Ascending aorta (tissue), 2 donors: ENCODE data around the gene BABAM2. TPM values are rescaled to one million over a fixed set of nuclear protein-coding genes. Genes with fewer than 3 reads are reported as not detected.
A peak's percentile ranks its signal among the peaks of the same experiment; 100 is the strongest.

ENCODE experiments used
- DNase-seq, 2 donors: peaks; one replicate each; pipeline ENCODE4 v3.0.0-alpha.2; 2019; ENCODE audit warnings: low spot score in 2 of 2
- H3K27ac ChIP-seq, 2 donors: fragments of 200-600 bp; sonication (generic); one replicate each; pipeline ENCODE4 v1.5.1; 2016 to 2017; ENCODE audit warnings: mild to moderate bottlenecking in 1 of 2
- H3K27me3 ChIP-seq: fragments of 200-600 bp; sonication (generic); one replicate; pipeline ENCODE4 v1.5.1; 2017
- H3K36me3 ChIP-seq, 2 donors: fragments of 200-600 bp; sonication (generic); one replicate each; pipeline ENCODE4 v1.5.1; 2016
- H3K4me1 ChIP-seq, 2 donors: fragments of 200-600 bp; sonication (generic); one replicate each; pipeline ENCODE4 v1.5.1; 2016 to 2017; ENCODE audit warnings: mild to moderate bottlenecking in 1 of 2
- H3K4me3 ChIP-seq, 2 donors: fragments of 200-600 bp; sonication (generic); one replicate each; pipeline ENCODE4 v1.5.1; 2016 to 2017; ENCODE audit warnings: mild to moderate bottlenecking in 1 of 2
- H3K9me3 ChIP-seq, 2 donors: fragments of 200-600 bp; sonication (generic); one replicate each; pipeline ENCODE4 v1.5.1; 2016
- intact Hi-C: fragments of 100-400 bp; cut with DNase I; formaldehyde crosslinking; loops from one replicate; pipeline ENCODE4 v1.15.1; 2023
- total RNA-seq: library from RNA; depleted of rRNA; stranded (reverse); fragments of >200 nt; gene quantifications from one replicate; pipeline ENCODE4 v1.1.0, GENCODE V29; 2016
- TF ChIP-seq, protein P1 (sequence below), 3 experiments: fragments of 200-600 bp in 2 of 3; fragments of 450-650 bp in 1 of 3; sonication (generic) in 2 of 3; IDR thresholded peaks; one replicate each; pipeline ENCODE4 v1.5.1; 2016 to 2019; ENCODE audit warnings: antibody characterized with exemption in 3 of 3, mild to moderate bottlenecking in 1 of 3, moderate library complexity in 1 of 3

Gene BABAM2
- total RNA-seq, 1 donor from 2014 or later: 19.6 TPM

DNA sequence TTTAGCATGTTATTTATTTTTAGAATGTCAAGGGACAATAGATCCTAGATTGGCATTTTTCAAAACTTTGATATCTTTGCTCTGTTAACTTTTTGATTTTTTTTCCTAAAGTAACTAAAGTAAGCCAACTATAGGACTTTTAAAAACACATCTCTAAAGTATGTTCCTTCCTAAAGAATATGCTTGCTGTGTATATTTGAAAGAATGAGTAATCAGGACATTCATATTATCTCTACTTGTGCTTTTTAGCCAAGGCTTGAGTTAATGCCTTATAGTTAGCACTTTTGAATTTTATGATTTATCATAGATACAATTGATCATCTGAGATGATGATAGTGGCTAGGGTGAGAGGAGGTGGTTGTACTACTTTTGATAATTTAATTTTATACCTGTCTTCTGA lies 93.6 kb downstream of the BABAM2 start:
- Histone ChIP-seq H3K27ac (no peak overlapping the region), H3K36me3 (no peaks in the 10 kb centered on the region), H3K4me3 (no peak overlapping the region), H3K27me3 (no peaks in the 10 kb centered on the region), H3K4me1 (peaks cover 0 to 3% of the 10 kb centered on the region in 2 donors), H3K9me3 (no peaks in the 10 kb centered on the region)
- DNase-seq: no peak
- TF ChIP-seq, protein P1, sequence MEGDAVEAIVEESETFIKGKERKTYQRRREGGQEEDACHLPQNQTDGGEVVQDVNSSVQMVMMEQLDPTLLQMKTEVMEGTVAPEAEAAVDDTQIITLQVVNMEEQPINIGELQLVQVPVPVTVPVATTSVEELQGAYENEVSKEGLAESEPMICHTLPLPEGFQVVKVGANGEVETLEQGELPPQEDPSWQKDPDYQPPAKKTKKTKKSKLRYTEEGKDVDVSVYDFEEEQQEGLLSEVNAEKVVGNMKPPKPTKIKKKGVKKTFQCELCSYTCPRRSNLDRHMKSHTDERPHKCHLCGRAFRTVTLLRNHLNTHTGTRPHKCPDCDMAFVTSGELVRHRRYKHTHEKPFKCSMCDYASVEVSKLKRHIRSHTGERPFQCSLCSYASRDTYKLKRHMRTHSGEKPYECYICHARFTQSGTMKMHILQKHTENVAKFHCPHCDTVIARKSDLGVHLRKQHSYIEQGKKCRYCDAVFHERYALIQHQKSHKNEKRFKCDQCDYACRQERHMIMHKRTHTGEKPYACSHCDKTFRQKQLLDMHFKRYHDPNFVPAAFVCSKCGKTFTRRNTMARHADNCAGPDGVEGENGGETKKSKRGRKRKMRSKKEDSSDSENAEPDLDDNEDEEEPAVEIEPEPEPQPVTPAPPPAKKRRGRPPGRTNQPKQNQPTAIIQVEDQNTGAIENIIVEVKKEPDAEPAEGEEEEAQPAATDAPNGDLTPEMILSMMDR (IDR thresholded peaks at IDR 0.05): no peak
- intact Hi-C loops: no loop called here

DNA sequence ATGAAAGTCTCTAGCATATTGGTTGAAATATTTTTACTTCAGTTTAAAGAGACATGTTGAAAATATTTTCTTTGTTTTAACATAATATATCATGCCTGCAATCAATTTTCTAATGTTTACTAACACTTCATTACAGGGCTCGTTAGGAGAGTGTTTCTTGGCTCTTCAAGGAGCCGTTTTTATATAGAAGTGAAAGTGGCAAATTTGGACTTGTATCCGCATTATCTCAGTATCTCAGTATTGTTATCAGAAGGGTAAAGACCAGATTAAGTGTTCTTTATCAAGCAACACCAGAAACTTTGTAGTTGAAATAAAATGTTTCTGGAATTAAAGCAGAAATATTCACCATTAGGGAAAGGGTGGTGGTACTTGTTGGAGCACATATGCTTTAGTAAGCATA lies 97.8 kb downstream of the BABAM2 start:
- no peaks in the 10 kb centered on the region for H3K4me1 ChIP-seq
- TF ChIP-seq, protein P1 (IDR thresholded peaks at IDR 0.05): no peak
- no peak for DNase-seq
- H3K4me3 ChIP-seq: no peak overlapping the region
- no peaks in the 10 kb centered on the region for H3K36me3 ChIP-seq
- intact Hi-C loops: no loop called here
- no peaks in the 10 kb centered on the region for H3K27me3 ChIP-seq
- H3K27ac ChIP-seq: no peak overlapping the region
- H3K9me3 ChIP-seq: peaks cover 0 to 6% of the 10 kb centered on the region in 2 donors

DNA sequence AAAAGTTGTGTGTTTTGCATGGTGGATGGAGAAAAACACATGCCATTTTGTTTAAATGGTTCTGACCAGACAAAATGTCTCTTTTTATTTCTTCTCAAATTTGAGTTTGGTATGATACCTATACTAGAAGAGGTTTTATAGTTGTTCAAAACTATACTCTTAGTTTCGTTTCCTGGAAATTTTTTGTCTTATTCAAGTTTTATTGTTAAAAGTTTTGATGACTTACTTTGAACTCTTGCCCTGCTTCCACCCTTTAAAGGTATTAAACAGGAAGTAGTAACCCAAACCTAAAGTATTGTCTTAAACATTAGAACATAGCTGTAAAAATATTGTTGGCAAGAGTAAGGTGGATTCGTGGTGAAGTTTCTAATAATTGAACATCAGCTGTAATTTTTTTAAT lies 98.2 kb downstream of the BABAM2 start:
- Histone ChIP-seq H3K27me3 (no peaks in the 10 kb centered on the region), H3K9me3 (peaks cover 0 to 6% of the 10 kb centered on the region in 2 donors), H3K4me3 (no peak overlapping the region), H3K36me3 (no peaks in the 10 kb centered on the region), H3K4me1 (no peaks in the 10 kb centered on the region), H3K27ac (no peak overlapping the region)
- no peak for DNase-seq
- intact Hi-C loops: no loop called here
- TF ChIP-seq, protein P1 (IDR thresholded peaks at IDR 0.05): no peak

DNA sequence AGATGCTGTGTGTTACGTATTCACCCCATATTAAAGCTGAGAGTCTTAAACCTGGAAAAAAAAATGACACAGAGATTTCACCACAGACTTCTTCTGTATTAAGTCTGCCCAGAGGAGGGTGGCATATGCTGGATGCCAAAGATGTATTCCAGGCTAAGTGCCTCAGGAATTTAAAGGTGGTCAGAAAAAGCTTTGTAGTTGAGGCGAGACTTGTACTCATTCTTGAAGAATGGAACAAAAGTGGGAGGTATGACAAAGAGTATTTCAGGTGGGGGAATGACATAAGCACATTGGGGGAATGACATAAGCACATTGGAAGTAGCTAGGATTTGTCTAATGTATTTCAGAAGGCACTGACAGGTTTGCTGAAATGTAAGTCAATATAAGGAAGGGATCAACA lies 98.6 kb downstream of the BABAM2 start:
- Histone ChIP-seq H3K4me1 (no peaks in the 10 kb centered on the region), H3K9me3 (peaks cover 0 to 6% of the 10 kb centered on the region in 2 donors), H3K27ac (no peak overlapping the region), H3K4me3 (no peak overlapping the region), H3K27me3 (no peaks in the 10 kb centered on the region), H3K36me3 (no peaks in the 10 kb centered on the region)
- intact Hi-C loops: no loop called here
- no peak for DNase-seq
- TF ChIP-seq, protein P1 (IDR thresholded peaks at IDR 0.05): no peak

DNA sequence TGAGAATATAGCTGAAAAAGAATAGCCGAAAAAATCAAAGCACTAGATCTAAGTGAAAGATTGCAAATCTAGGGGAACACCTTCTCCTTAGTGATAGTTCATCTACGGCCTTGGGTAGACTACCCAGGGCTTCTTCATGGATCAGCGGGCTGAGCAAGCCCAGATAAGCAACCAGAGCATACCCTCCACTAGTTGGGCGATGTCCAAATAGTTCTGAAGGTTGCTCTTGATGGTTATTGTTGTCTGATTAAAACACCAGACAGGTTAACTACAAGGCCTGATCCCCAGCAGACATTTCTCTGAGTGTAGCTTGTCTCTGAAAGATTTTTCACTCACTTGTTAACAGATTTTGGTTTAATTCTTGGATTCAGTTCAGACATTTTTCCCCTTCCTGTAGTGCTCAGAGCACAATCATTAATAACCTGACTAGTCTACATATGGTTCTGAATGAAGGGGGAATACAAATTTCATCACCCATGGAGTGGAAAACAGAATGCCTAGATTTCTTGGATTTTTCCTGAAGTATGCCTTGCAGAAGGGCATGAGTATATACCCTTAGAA lies 99.6 kb downstream of the BABAM2 start:
- TF ChIP-seq, protein P1 (IDR thresholded peaks at IDR 0.05): no peak
- Histone ChIP-seq H3K27me3 (no peaks in the 10 kb centered on the region), H3K27ac (peak overlapping the region in 1 of 2 donors; percentile 11), H3K4me1 (no peaks in the 10 kb centered on the region), H3K4me3 (no peak overlapping the region), H3K9me3 (peaks cover 0 to 6% of the 10 kb centered on the region in 2 donors), H3K36me3 (no peaks in the 10 kb centered on the region)
- intact Hi-C loops: no loop called here
- no peak for DNase-seq

DNA sequence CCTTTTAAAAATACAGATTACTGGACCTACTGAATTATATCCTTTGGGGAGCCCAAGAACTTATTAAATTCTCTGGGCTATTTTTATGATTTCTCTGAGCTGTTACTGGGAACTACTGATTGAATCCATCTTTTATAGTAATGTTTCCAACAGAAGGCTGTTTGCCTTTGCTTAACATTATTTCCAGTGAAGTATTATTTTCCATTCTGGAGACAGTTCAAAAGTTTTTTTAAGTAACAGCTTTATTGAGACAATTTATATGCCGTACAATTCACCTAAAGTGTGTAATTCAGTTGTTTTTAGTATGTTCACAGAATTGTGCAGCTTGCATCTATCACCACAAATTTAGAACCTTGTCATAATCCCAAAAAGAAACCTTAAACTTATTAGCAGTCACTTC lies 100.6 kb downstream of the BABAM2 start:
- no peak overlapping the region for H3K4me3 ChIP-seq
- peak overlapping the region in 1 of 2 donors; percentile 40 for H3K27ac ChIP-seq
- no peak for DNase-seq
- TF ChIP-seq, protein P1 (IDR thresholded peaks at IDR 0.05): no peak
- intact Hi-C loops: no loop called here
- H3K27me3 ChIP-seq: no peaks in the 10 kb centered on the region
- peaks cover 0 to 3% of the 10 kb centered on the region in 2 donors for H3K36me3 ChIP-seq
- peaks cover 0 to 6% of the 10 kb centered on the region in 2 donors for H3K9me3 ChIP-seq
- no peaks in the 10 kb centered on the region for H3K4me1 ChIP-seq
